ENCODE measurements around the gene NDUFS7.

DNA sequence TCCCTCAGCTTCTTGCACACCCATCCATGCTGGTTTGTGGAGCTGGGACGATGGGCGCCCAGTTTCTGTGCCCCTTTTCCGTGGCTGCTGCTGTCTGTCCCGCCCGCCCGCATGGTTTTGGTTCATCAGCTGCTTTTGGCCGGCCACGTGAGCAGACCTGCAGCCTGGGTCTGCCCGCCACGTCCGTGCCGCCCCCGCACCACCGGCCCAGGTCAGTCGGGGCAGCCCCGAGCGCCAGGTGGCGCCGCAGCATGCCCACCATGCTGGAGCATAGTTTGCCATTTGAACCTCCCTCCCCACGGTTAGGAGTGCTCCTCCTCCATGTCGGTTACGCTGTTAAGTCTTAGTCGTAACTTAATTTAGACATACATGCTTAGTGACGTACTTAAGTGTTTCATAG is 39.2 kb downstream of the NDUFS7 start:
- TF ChIP-seq, protein P1, sequence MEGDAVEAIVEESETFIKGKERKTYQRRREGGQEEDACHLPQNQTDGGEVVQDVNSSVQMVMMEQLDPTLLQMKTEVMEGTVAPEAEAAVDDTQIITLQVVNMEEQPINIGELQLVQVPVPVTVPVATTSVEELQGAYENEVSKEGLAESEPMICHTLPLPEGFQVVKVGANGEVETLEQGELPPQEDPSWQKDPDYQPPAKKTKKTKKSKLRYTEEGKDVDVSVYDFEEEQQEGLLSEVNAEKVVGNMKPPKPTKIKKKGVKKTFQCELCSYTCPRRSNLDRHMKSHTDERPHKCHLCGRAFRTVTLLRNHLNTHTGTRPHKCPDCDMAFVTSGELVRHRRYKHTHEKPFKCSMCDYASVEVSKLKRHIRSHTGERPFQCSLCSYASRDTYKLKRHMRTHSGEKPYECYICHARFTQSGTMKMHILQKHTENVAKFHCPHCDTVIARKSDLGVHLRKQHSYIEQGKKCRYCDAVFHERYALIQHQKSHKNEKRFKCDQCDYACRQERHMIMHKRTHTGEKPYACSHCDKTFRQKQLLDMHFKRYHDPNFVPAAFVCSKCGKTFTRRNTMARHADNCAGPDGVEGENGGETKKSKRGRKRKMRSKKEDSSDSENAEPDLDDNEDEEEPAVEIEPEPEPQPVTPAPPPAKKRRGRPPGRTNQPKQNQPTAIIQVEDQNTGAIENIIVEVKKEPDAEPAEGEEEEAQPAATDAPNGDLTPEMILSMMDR (IDR thresholded peaks at IDR 0.05), result no peak
- no peak for TF ChIP-seq POLR2A (IDR thresholded peaks at IDR 0.05)

All from esophagus squamous epithelium (tissue), 4 donors.